ENCODE data around the gene ARSB.

GRCh38 chr5:78763659-78764189, 221.4 kb downstream of the ARSB start:
- TF ChIP-seq, protein P1, sequence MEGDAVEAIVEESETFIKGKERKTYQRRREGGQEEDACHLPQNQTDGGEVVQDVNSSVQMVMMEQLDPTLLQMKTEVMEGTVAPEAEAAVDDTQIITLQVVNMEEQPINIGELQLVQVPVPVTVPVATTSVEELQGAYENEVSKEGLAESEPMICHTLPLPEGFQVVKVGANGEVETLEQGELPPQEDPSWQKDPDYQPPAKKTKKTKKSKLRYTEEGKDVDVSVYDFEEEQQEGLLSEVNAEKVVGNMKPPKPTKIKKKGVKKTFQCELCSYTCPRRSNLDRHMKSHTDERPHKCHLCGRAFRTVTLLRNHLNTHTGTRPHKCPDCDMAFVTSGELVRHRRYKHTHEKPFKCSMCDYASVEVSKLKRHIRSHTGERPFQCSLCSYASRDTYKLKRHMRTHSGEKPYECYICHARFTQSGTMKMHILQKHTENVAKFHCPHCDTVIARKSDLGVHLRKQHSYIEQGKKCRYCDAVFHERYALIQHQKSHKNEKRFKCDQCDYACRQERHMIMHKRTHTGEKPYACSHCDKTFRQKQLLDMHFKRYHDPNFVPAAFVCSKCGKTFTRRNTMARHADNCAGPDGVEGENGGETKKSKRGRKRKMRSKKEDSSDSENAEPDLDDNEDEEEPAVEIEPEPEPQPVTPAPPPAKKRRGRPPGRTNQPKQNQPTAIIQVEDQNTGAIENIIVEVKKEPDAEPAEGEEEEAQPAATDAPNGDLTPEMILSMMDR (IDR thresholded peaks at IDR 0.05), result no peak
- no peak for TF ChIP-seq POLR2A (IDR thresholded peaks at IDR 0.05)
